Endothelial cell of umbilical vein (primary cell): Measurements from ENCODE around the gene GATM. TPM values are rescaled to one million over a fixed set of nuclear protein-coding genes. Genes with fewer than 3 reads are reported as not detected.

Experiments
- BruUV-seq: library from RNA; stranded (reverse); fragments of 400-500 nt; replicated peaks from 2 replicates; lab custom pipeline; 2021; lab: Mats Ljungman, UMichigan
- CTCF ChIA-PET: fragments of 300-600, 350-600 bp; sonication (Branson Sonifier 250); formaldehyde crosslinking; loops from one replicate; lab custom pipeline; 2021; ENCODE audit warnings: antibody characterized with exemption, inconsistent platforms; lab: Charles Lee
- POLR2A ChIA-PET: fragments of 300-600, 350-600 bp; sonication (Branson Sonifier 250); formaldehyde crosslinking; loops from one replicate; lab custom pipeline; 2021; ENCODE audit warnings: antibody characterized with exemption, inconsistent platforms; lab: Charles Lee
- DNase-seq: peaks from one replicate; pipeline ENCODE4 v3.0.0-alpha.2; 2011; ENCODE audit warnings: low read depth, low spot score
- FAIRE-seq: peaks from 2 replicates; lab custom pipeline; 2011; peaks lifted over from hg19 to GRCh38; lab: Jason Lieb, UNC
- H2AFZ ChIP-seq: 2 replicates; pipeline ENCODE4 v1.6.0; 2012; ENCODE audit warnings: low read depth, low read length, control low read depth, inconsistent platforms
- H3K27ac ChIP-seq: 2 replicates; pipeline ENCODE4 v1.5.1; 2011; ENCODE audit warnings: low read depth, mild to moderate bottlenecking, control low read depth, low read length, moderate library complexity; ENCODE audit not compliant: insufficient read depth
- H3K27me3 ChIP-seq, 2 experiments: 2 replicates each; pipeline versions ENCODE4 v1.6.0 to v1.6.1; 2011; ENCODE audit warnings: low read length in 2 of 2, mixed read lengths in 1 of 2; ENCODE audit not compliant: control insufficient read depth in 2 of 2, insufficient read depth in 2 of 2
- H3K36me3 ChIP-seq, 2 experiments: 2 replicates in 1 of 2; 3 replicates in 1 of 2; pipeline ENCODE4 v1.5.1; 2011; ENCODE audit warnings: low read length in 2 of 2, mild to moderate bottlenecking in 1 of 2, moderate library complexity in 1 of 2; ENCODE audit not compliant: control insufficient read depth in 2 of 2, insufficient read depth in 2 of 2; ENCODE audit errors: extremely low read depth in 1 of 2
- H3K4me1 ChIP-seq: 3 replicates; pipeline ENCODE4 v1.5.1; 2011; ENCODE audit warnings: mild to moderate bottlenecking, low read length; ENCODE audit not compliant: control insufficient read depth, insufficient read depth; ENCODE audit errors: extremely low read depth
- H3K4me2 ChIP-seq: 2 replicates; pipeline ENCODE4 v1.6.1; 2011; ENCODE audit warnings: low read length, control low read depth, mixed read lengths; ENCODE audit not compliant: insufficient read depth
- H3K4me3 ChIP-seq, 3 experiments: fragments of 200-600 bp in 1 of 3; sonication (generic), shearing (Covaris generic) in 1 of 3; replicated peaks in 1 of 3; 2 replicates each; pipeline ENCODE4 v1.5.1; 2011 to 2016; ENCODE audit warnings: control low read depth in 3 of 3, low read length in 3 of 3, mild to moderate bottlenecking in 2 of 3, inconsistent platforms in 1 of 3, low read depth in 1 of 3, moderate library complexity in 1 of 3; ENCODE audit not compliant: insufficient read depth in 1 of 3
- H3K79me2 ChIP-seq: 2 replicates; pipeline ENCODE4 v1.6.0; 2012; ENCODE audit warnings: low read length, inconsistent platforms; ENCODE audit not compliant: control insufficient read depth, insufficient read depth
- H3K9ac ChIP-seq: replicated peaks from 2 replicates; pipeline ENCODE3; 2011; ENCODE audit warnings: low read length, control low read depth; ENCODE audit not compliant: insufficient read depth; ENCODE audit errors: extremely low read depth
- H3K9me1 ChIP-seq: replicated peaks from 3 replicates; pipeline ENCODE4 v1.6.0; 2011; ENCODE audit warnings: mild to moderate bottlenecking, low read length; ENCODE audit not compliant: control insufficient read depth, insufficient read depth; ENCODE audit errors: extremely low read depth
- H3K9me3 ChIP-seq: replicated peaks from 2 replicates; pipeline ENCODE4 v1.5.1; 2012; ENCODE audit warnings: low read length, inconsistent platforms; ENCODE audit not compliant: control insufficient read depth, insufficient read depth
- H4K20me1 ChIP-seq: replicated peaks from 2 replicates; pipeline ENCODE3; 2011; ENCODE audit warnings: mild to moderate bottlenecking, low read length; ENCODE audit not compliant: control insufficient read depth, insufficient read depth; ENCODE audit errors: extremely low read depth
- CTCF ChIP-seq, 2 donors: IDR thresholded peaks; 1 replicate in 1 of 2; 2 replicates in 1 of 2; pipeline ENCODE4 v1.5.1; 2011; ENCODE audit warnings: low read length in 2 of 2, mild to moderate bottlenecking in 2 of 2, moderate library complexity in 2 of 2, control low read depth in 1 of 2, inconsistent platforms in 1 of 2, low read depth in 1 of 2; ENCODE audit not compliant: insufficient read depth in 1 of 2; ENCODE audit errors: extremely low read depth in 1 of 2
- EZH2 ChIP-seq: IDR thresholded peaks from 2 replicates; pipeline ENCODE4 v1.6.1; 2012; ENCODE audit warnings: borderline replicate concordance, low read depth, mild to moderate bottlenecking, moderate library complexity, low read length, inconsistent platforms; ENCODE audit not compliant: severe bottlenecking
- FOS ChIP-seq: IDR thresholded peaks from 2 replicates; pipeline ENCODE4 v1.6.1; 2011; ENCODE audit warnings: mild to moderate bottlenecking, low read length, moderate library complexity, borderline replicate concordance; ENCODE audit not compliant: insufficient read depth
- GATA2 ChIP-seq: IDR thresholded peaks from 2 replicates; pipeline ENCODE4 v1.7.0; 2011; ENCODE audit warnings: low read depth, mild to moderate bottlenecking, moderate library complexity, mixed read lengths, low read length; ENCODE audit not compliant: insufficient read length, insufficient read depth
- JUN ChIP-seq: IDR thresholded peaks from 2 replicates; pipeline ENCODE4 v1.6.1; 2011; ENCODE audit warnings: borderline replicate concordance, low read depth; ENCODE audit not compliant: insufficient read length, insufficient read depth
- MAX ChIP-seq: IDR thresholded peaks from 2 replicates; pipeline ENCODE4 v1.6.1; 2011; ENCODE audit not compliant: insufficient read depth, insufficient read length
- MYC ChIP-seq: IDR thresholded peaks from one replicate; pipeline ENCODE4 v1.6.1; 2011; ENCODE audit warnings: mild to moderate bottlenecking, low read depth, low read length
- POLR2A ChIP-seq: IDR thresholded peaks from 2 replicates; pipeline ENCODE4 v1.6.1; 2012; ENCODE audit warnings: low read depth, mild to moderate bottlenecking, control low read depth, low read length
- POLR2AphosphoS5 ChIP-seq: IDR thresholded peaks from 2 replicates; pipeline ENCODE4 v1.6.1; 2012; ENCODE audit warnings: low read depth, mild to moderate bottlenecking, control low read depth, low read length, moderate library complexity; ENCODE audit not compliant: insufficient read depth
- dilution Hi-C: fragments of 300-500 bp; cut with MboI; formaldehyde crosslinking; loops from one replicate; pipeline ENCODE4 v1.15.0; 2019; ENCODE audit warnings: low sequenced_read_pairs; ENCODE audit not compliant: extremely low pct_ligation_motif_present
- intact Hi-C: fragments of 100-400 bp; cut with micrococcal nuclease; formaldehyde crosslinking; loops from one replicate; pipeline ENCODE4 v1.10.0; 2022
- polyA plus RNA-seq, 4 experiments: library from polyadenylated mRNA; depleted of rRNA in 3 of 4; stranded (reverse) in 3 of 4; unstranded in 1 of 4; fragments of >200 nt; gene quantifications; 2 replicates each; pipeline versions ENCODE4 v1.2.1 to v1.2.3, GENCODE V29; 2011 to 2012; ENCODE audit warnings: missing spikeins in 1 of 4
- total RNA-seq: library from RNA; stranded (reverse); gene quantifications from 2 replicates; pipeline ENCODE4 v1.2.3, GENCODE V29; 2021

GATM gene
- total and polyA plus RNA-seq, 2 donors (not counting 3 experiments of a cell fraction or from before 2014, with no cell fraction given), result 0.21 to 0.60 TPM

- BruUV-seq, result no TSS peak
- H3K79me2 ChIP-seq, result no peaks in the 10 kb centered on the region
- ChIA-PET CTCF (interaction anchor here (0.6 to 1.1 kb wide), 2 partner anchors 17 to 117 kb away, joined by 3 read pairs; no protein-coding TSS in a partner anchor), POLR2A (interaction anchor here (0.6 kb wide), 1 partner anchor 111 kb away, joined by 4 read pairs; no protein-coding TSS in a partner anchor)
- TF ChIP-seq EZH2 (no peak), POLR2A (no peak), CTCF (IDR thresholded peaks at IDR 0.05; ENCODE audit: extremely low read depth in 1 of 2, insufficient read depth in 1 of 2, low read depth in 1 of 2, low read length in 2 of 2) (no peak), JUN (no peak), FOS (no peak), MAX (no peak), POLR2AphosphoS5 (no peak), GATA2 (no peak), MYC (no peak)
- DNase-seq, result no peak
- no peak overlapping the region for H3K4me2 ChIP-seq
- H3K27ac ChIP-seq, result no peak overlapping the region
- H3K9ac ChIP-seq, result no peak overlapping the region
- no peak overlapping the region for H2AFZ ChIP-seq
- intact Hi-C loops, result no loop called here
- dilution Hi-C loops, result no loop called here
- H3K9me3 ChIP-seq, result no peaks in the 10 kb centered on the region
- no peaks in the 10 kb centered on the region for H3K9me1 ChIP-seq
- H3K4me1 ChIP-seq, result no peaks in the 10 kb centered on the region
- FAIRE-seq, result no peak
- H3K27me3 ChIP-seq, result no peaks in the 10 kb centered on the region
- no peak overlapping the region for H3K4me3 ChIP-seq
- no peaks in the 10 kb centered on the region for H4K20me1 ChIP-seq
- no peaks in the 10 kb centered on the region for H3K36me3 ChIP-seq
Observed at GRCh38 chr15:45326741-45327140, 51.6 kb downstream of the GATM start.
